LHCN-M2 (cell line): ENCODE data around the gene OBP2B. TPM values are rescaled to one million over a fixed set of nuclear protein-coding genes. Genes with fewer than 3 reads are reported as not detected.
"Not testable (repeated sequence)": the region's sequence is repeated elsewhere in the genome, so short reads cannot be mapped to it uniquely, and the experiment has no call there.

ENCODE experiments used
- DNase-seq: peaks from one replicate; pipeline ENCODE4 v3.0.0-alpha.2; 2012; ENCODE audit warnings: low read depth
- total RNA-seq: library from RNA; depleted of rRNA; stranded (reverse); fragments of >200 nt; gene quantifications from 2 replicates; pipeline ENCODE4 v1.2.3, GENCODE V29; 2014

The OBP2B gene
- total RNA-seq, 1 experiment from 2014 or later = not detected

GRCh38 chr9:133238851-133239532 lies 29.9 kb upstream of the OBP2B start:
- peak; percentile 36 for DNase-seq

- DNase-seq = peak; percentile 5
Measured at GRCh38 chr9:133238272-133238850, 29.3 kb upstream of the OBP2B start.

- DNase-seq = peak; percentile 73
Measured at GRCh38 chr9:133237035-133237731, 28.1 kb upstream of the OBP2B start.

- peak; percentile 3 for DNase-seq
Measured at GRCh38 chr9:133236291-133237034, 27.4 kb upstream of the OBP2B start.

- DNase-seq = no peak
Measured at GRCh38 chr9:133235549-133236222, 26.6 kb upstream of the OBP2B start.

- DNase-seq = no peak
Measured at GRCh38 chr9:133234577-133235322, 25.7 kb upstream of the OBP2B start.

- DNase-seq = no peak
Measured at GRCh38 chr9:133233681-133234432, 24.8 kb upstream of the OBP2B start.

GRCh38 chr9:133231934-133232568 lies 23.0 kb upstream of the OBP2B start:
- DNase-seq = not testable (repeated sequence)

- not testable (repeated sequence) for DNase-seq
Measured at GRCh38 chr9:133230514-133230913, 21.5 kb upstream of the OBP2B start.

- no peak for DNase-seq
Measured at GRCh38 chr9:133230093-133230492, 21.0 kb upstream of the OBP2B start.

GRCh38 chr9:133228474-133229193 lies 19.6 kb upstream of the OBP2B start:
- not testable (repeated sequence) for DNase-seq

GRCh38 chr9:133227996-133228395 lies 18.9 kb upstream of the OBP2B start:
- not testable (repeated sequence) for DNase-seq

- DNase-seq = no peak
Measured at GRCh38 chr9:133227242-133227860, 18.3 kb upstream of the OBP2B start.

- no peak for DNase-seq
Measured at GRCh38 chr9:133226219-133227171, 17.4 kb upstream of the OBP2B start.

GRCh38 chr9:133225171-133226011 lies 16.3 kb upstream of the OBP2B start:
- no peak for DNase-seq

- DNase-seq = no peak
Measured at GRCh38 chr9:133224762-133225161, 15.7 kb upstream of the OBP2B start.
